ENCODE data around the gene PARP4. TPM values are rescaled to one million over a fixed set of nuclear protein-coding genes. Genes with fewer than 3 reads are reported as not detected.
"Not testable (repeated sequence)": the region's sequence is repeated elsewhere in the genome, so short reads cannot be mapped to it uniquely, and the experiment has no call there.

Gene PARP4
- total and polyA plus RNA-seq, 2 of the 4 experiments (the other 2 are of a cell fraction) = 31.7 to 50.2 TPM

GRCh38 chr13:24553892-24554291 lies 41.3 kb upstream of the PARP4 start:
- H2AK9ac ChIP-seq (replicated peaks; ENCODE audit: low read depth, low read length, poor library complexity); H3K4ac ChIP-seq (ENCODE audit: low read depth, low read length); H3K4me3 ChIP-seq (ENCODE audit: insufficient read depth, low read depth, low read length); H3K9me1 ChIP-seq (ENCODE audit: insufficient read depth, low read length); H3K9ac ChIP-seq (ENCODE audit: low read depth, low read length); H3K4me2 ChIP-seq (ENCODE audit: low read depth, low read length); H4K20me1 ChIP-seq (ENCODE audit: insufficient read depth, low read length); H3K56ac ChIP-seq (ENCODE audit: extremely low read depth, insufficient read depth, low read length); H4K91ac ChIP-seq (ENCODE audit: insufficient read depth, low read depth, low read length); H3K27ac ChIP-seq (ENCODE audit: insufficient read depth, low read length); BruUV-seq (replicated peaks); ATAC-seq (ENCODE audit: low read depth); H3K9me3 ChIP-seq (ENCODE audit: control insufficient read depth, insufficient read depth, low read length); dilution Hi-C loops (cut with HindIII; ENCODE audit: low sequenced_read_pairs, unreplicated experiment); H3K14ac ChIP-seq (replicated peaks; ENCODE audit: low read depth, low read length); H4K8ac ChIP-seq (ENCODE audit: low read depth in 2 of 2, low read length in 2 of 2); H2AK5ac ChIP-seq (ENCODE audit: low read depth, low read length); H2BK15ac ChIP-seq (ENCODE audit: low read depth, low read length); H3K79me1 ChIP-seq (ENCODE audit: low read depth in 1 of 2, low read length in 2 of 2); H2BK120ac ChIP-seq (ENCODE audit: low read depth, low read length); H2AFZ ChIP-seq (replicated peaks; ENCODE audit: low read length, poor library complexity); POLR2A ChIA-PET (ENCODE audit: unreplicated experiment); intact Hi-C loops (cut with micrococcal nuclease); H3K18ac ChIP-seq (ENCODE audit: low read depth, low read length); in situ Hi-C loops (cut with MboI; ENCODE audit: low sequenced_read_pairs); H3K27me3 ChIP-seq (ENCODE audit: control insufficient read depth, insufficient read depth, low read length); H2BK20ac ChIP-seq (ENCODE audit: low read depth, low read length); CTCF ChIA-PET; H3K36me3 ChIP-seq (ENCODE audit: control insufficient read depth, insufficient read depth, low read length); DNase-seq; H4K5ac ChIP-seq (ENCODE audit: low read depth, low read length); H2BK5ac ChIP-seq (ENCODE audit: low read depth, low read length, poor library complexity, severe bottlenecking); H3K4me1 ChIP-seq (ENCODE audit: control insufficient read depth, insufficient read depth, low read length); H3K23ac ChIP-seq (ENCODE audit: low read depth, low read length): not testable (repeated sequence)
- WGBS, 2 experiments (ENCODE audit: extremely low coverage in 2 of 2, insufficient read length in 1 of 2) = 46% methylated on average over 4 of the region's 5 CpGs; no CpG with 5 or more reads in 1 of the 2 experiments

GRCh38 chr13:24541476-24542352 lies 29.1 kb upstream of the PARP4 start:
- Histone ChIP-seq H3K27me3 (ENCODE audit: control insufficient read depth, insufficient read depth, low read length) (peaks cover 23% of the 10 kb centered on the region), H2AFZ (replicated peaks; ENCODE audit: low read length, poor library complexity) (peak overlapping the region; percentile 87), H3K4me3 (ENCODE audit: insufficient read depth, low read depth, low read length) (peak overlapping the region; percentile 39), H3K4me2 (ENCODE audit: low read depth, low read length) (peak overlapping the region; percentile 74)
- H3K23ac ChIP-seq (ENCODE audit: low read depth, low read length); H3K36me3 ChIP-seq (ENCODE audit: control insufficient read depth, insufficient read depth, low read length); CTCF ChIA-PET; H3K14ac ChIP-seq (replicated peaks; ENCODE audit: low read depth, low read length); POLR2A ChIA-PET (ENCODE audit: unreplicated experiment); dilution Hi-C loops (cut with HindIII; ENCODE audit: low sequenced_read_pairs, unreplicated experiment); H2BK20ac ChIP-seq (ENCODE audit: low read depth, low read length); H2BK15ac ChIP-seq (ENCODE audit: low read depth, low read length); H3K9ac ChIP-seq (ENCODE audit: low read depth, low read length); H2AK5ac ChIP-seq (ENCODE audit: low read depth, low read length); H3K18ac ChIP-seq (ENCODE audit: low read depth, low read length); in situ Hi-C loops (cut with MboI; ENCODE audit: low sequenced_read_pairs); H4K5ac ChIP-seq (ENCODE audit: low read depth, low read length); H3K27ac ChIP-seq (ENCODE audit: insufficient read depth, low read length); H3K79me1 ChIP-seq (ENCODE audit: low read depth in 1 of 2, low read length in 2 of 2); H2BK5ac ChIP-seq (ENCODE audit: low read depth, low read length, poor library complexity, severe bottlenecking); H3K9me3 ChIP-seq (ENCODE audit: control insufficient read depth, insufficient read depth, low read length); H4K20me1 ChIP-seq (ENCODE audit: insufficient read depth, low read length); H3K4ac ChIP-seq (ENCODE audit: low read depth, low read length); BruUV-seq (replicated peaks); H3K9me1 ChIP-seq (ENCODE audit: insufficient read depth, low read length); DNase-seq; H4K91ac ChIP-seq (ENCODE audit: insufficient read depth, low read depth, low read length); H3K56ac ChIP-seq (ENCODE audit: extremely low read depth, insufficient read depth, low read length); H2AK9ac ChIP-seq (replicated peaks; ENCODE audit: low read depth, low read length, poor library complexity); H3K4me1 ChIP-seq (ENCODE audit: control insufficient read depth, insufficient read depth, low read length); intact Hi-C loops (cut with micrococcal nuclease); H4K8ac ChIP-seq (ENCODE audit: low read depth in 2 of 2, low read length in 2 of 2); H2BK120ac ChIP-seq (ENCODE audit: low read depth, low read length): not testable (repeated sequence)
- peak; percentile 78 for ATAC-seq (ENCODE audit: low read depth)
- WGBS, 2 experiments (ENCODE audit: extremely low coverage in 2 of 2, insufficient read length in 1 of 2) = 9% methylated on average over 15 of the region's 73 CpGs; no CpG with 5 or more reads in 1 of the 2 experiments

All from IMR-90 (cell line).